ENCODE results near the gene CENPO. TPM values are rescaled to one million over a fixed set of nuclear protein-coding genes. Genes with fewer than 3 reads are reported as not detected.

The CENPO gene
- total RNA-seq, 4 donors from 2014 or later, result 4.2 to 8.9 (median 6.3) TPM

- no peak overlapping the region for H3K4me3 ChIP-seq (replicated peaks in 1 of 3)
- no peaks in the 10 kb centered on the region for H3K9me3 ChIP-seq
- no peak for DNase-seq
- no peaks in the 10 kb centered on the region for H3K36me3 ChIP-seq
- 83 to 86% methylated on average over 3 of the region's 3 CpGs for WGBS, 2 donors
- TF ChIP-seq POLR2A (IDR thresholded peaks at IDR 0.05) (no peak), CTCF (IDR thresholded peaks at IDR 0.05) (no peak)
- intact Hi-C loops (cut with DNase I), result no loop called here
- H3K27me3 ChIP-seq, result no peaks in the 10 kb centered on the region
- peaks cover 6 to 26% of the 10 kb centered on the region in 2 donors for H3K4me1 ChIP-seq
- H3K27ac ChIP-seq, result peak overlapping the region in 1 of 3 donors; percentile 30
Observed at GRCh38 chr2:24853996-24854395, 60.8 kb downstream of the CENPO start.

GRCh38 chr2:24855022-24855622 lies 61.9 kb downstream of the CENPO start:
- WGBS, 2 donors, result 79 to 80% methylated on average over 8 of the region's 8 CpGs
- intact Hi-C loops (cut with DNase I), result no loop called here
- Histone ChIP-seq H3K27ac (peak overlapping the region in 2 of 3 donors; percentile 47 to 65), H3K9me3 (no peaks in the 10 kb centered on the region), H3K27me3 (no peaks in the 10 kb centered on the region), H3K4me1 (peaks cover 6 to 26% of the 10 kb centered on the region in 2 donors), H3K36me3 (no peaks in the 10 kb centered on the region), H3K4me3 (replicated peaks in 1 of 3) (no peak overlapping the region)
- DNase-seq, result no peak
- no peak for TF ChIP-seq POLR2A (IDR thresholded peaks at IDR 0.05)
- no peak for TF ChIP-seq CTCF (IDR thresholded peaks at IDR 0.05)

- H3K9me3 ChIP-seq, result no peaks in the 10 kb centered on the region
- no peaks in the 10 kb centered on the region for H3K36me3 ChIP-seq
- no peaks in the 10 kb centered on the region for H3K27me3 ChIP-seq
- H3K27ac ChIP-seq, result peak overlapping the region; percentile 19 to 65 (median 47)
- TF ChIP-seq CTCF (IDR thresholded peaks at IDR 0.05) (no peak), POLR2A (IDR thresholded peaks at IDR 0.05) (no peak)
- 88 to 95% methylated on average over 4 of the region's 4 CpGs for WGBS, 2 donors
- peak in 1 of 2 donors; percentile 14 for DNase-seq
- intact Hi-C loops (cut with DNase I), result no loop called here
- H3K4me1 ChIP-seq, result peaks cover 6 to 26% of the 10 kb centered on the region in 2 donors
- no peak overlapping the region for H3K4me3 ChIP-seq (replicated peaks in 1 of 3)
Observed at GRCh38 chr2:24855726-24856125, 62.5 kb downstream of the CENPO start.

- intact Hi-C loops (cut with DNase I), result no loop called here
- 74 to 83% methylated on average over 3 to 5 of the region's 5 CpGs for WGBS, 2 donors
- no peak for TF ChIP-seq POLR2A (IDR thresholded peaks at IDR 0.05)
- H3K36me3 ChIP-seq, result no peaks in the 10 kb centered on the region
- no peak overlapping the region for H3K4me3 ChIP-seq (replicated peaks in 1 of 3)
- H3K27me3 ChIP-seq, result no peaks in the 10 kb centered on the region
- DNase-seq, result no peak
- H3K27ac ChIP-seq, result peak overlapping the region in 2 of 3 donors; percentile 28 to 65
- H3K9me3 ChIP-seq, result no peaks in the 10 kb centered on the region
- H3K4me1 ChIP-seq, result peaks cover 6 to 26% of the 10 kb centered on the region in 2 donors
Observed at GRCh38 chr2:24856791-24857211, 63.6 kb downstream of the CENPO start.

- intact Hi-C loops (cut with DNase I), result no loop called here
- WGBS, 2 donors, result 91 to 92% methylated on average over 6 of the region's 6 CpGs
- H3K36me3 ChIP-seq, result no peaks in the 10 kb centered on the region
- peaks cover 0 to 18% of the 10 kb centered on the region in 2 donors for H3K4me1 ChIP-seq
- H3K4me3 ChIP-seq (replicated peaks in 1 of 3), result no peak overlapping the region
- TF ChIP-seq POLR2A (IDR thresholded peaks at IDR 0.05) (no peak), CTCF (IDR thresholded peaks at IDR 0.05) (no peak)
- H3K27me3 ChIP-seq, result no peaks in the 10 kb centered on the region
- no peak for DNase-seq
- H3K27ac ChIP-seq, result no peak overlapping the region
- no peaks in the 10 kb centered on the region for H3K9me3 ChIP-seq
Observed at GRCh38 chr2:24857746-24858145, 64.5 kb downstream of the CENPO start.

Data from thyroid gland (tissue), 4 donors.